ENCODE results near the gene RCHY1.

GRCh38 chr4:75514949-75515612 lies 878 bp upstream of the RCHY1 start:
- TF ChIP-seq POLR2A (IDR thresholded peaks at IDR 0.05; ENCODE audit: low read depth, low read length) (no peak), CTCF (IDR thresholded peaks at IDR 0.05; ENCODE audit: extremely low read depth in 1 of 2, insufficient read depth in 1 of 2, low read depth in 1 of 2, low read length in 2 of 2) (no peak)

Data from endothelial cell of umbilical vein (primary cell).